CD4-positive, alpha-beta T cell (primary cell): Measurements from ENCODE around the gene GNG4. TPM values are rescaled to one million over a fixed set of nuclear protein-coding genes. Genes with fewer than 3 reads are reported as not detected.

Experiments
- ATAC-seq: fragments of 200-7000 bp; cut with Tn5 transposase; one replicate; pipeline ENCODE4 v1.10.0; 2022; ENCODE audit warnings: mild to moderate bottlenecking; ENCODE audit not compliant: poor library complexity
- CTCF ChIA-PET: fragments of 350-600 bp; sonication (Branson Sonifier 250); formaldehyde crosslinking; loops from one replicate; lab custom pipeline; 2021; ENCODE audit warnings: antibody characterized with exemption, inconsistent platforms; lab: Charles Lee
- POLR2A ChIA-PET: fragments of 350-600 bp; sonication (Branson Sonifier 250); formaldehyde crosslinking; loops from one replicate; lab custom pipeline; 2021; ENCODE audit warnings: antibody characterized with exemption, inconsistent platforms; lab: Charles Lee
- DNase-seq, 14 experiments: peaks; one replicate each; pipeline ENCODE4 v3.0.0-alpha.2; 2013 to 2020; ENCODE audit warnings: mixed read lengths in 2 of 14
- H3K27ac ChIP-seq, 2 donors: one replicate each; pipeline versions ENCODE4 v1.5.1 to v1.7.0; 2013; ENCODE audit warnings: low read length in 2 of 2, low read depth in 1 of 2, mild to moderate bottlenecking in 1 of 2
- H3K27me3 ChIP-seq, 2 experiments: 1 replicate in 1 of 2; 2 replicates in 1 of 2; pipeline versions ENCODE4 v1.6.1 to v1.7.0; 2013; ENCODE audit warnings: low read length in 2 of 2, control low read depth in 1 of 2, mild to moderate bottlenecking in 1 of 2, moderate library complexity in 1 of 2; ENCODE audit not compliant: insufficient read depth in 2 of 2, control insufficient read depth in 1 of 2
- H3K36me3 ChIP-seq: one replicate; pipeline ENCODE4 v1.6.1; 2013; ENCODE audit warnings: low read length, control low read depth; ENCODE audit not compliant: insufficient read depth
- H3K4me1 ChIP-seq: one replicate; pipeline ENCODE4 v1.6.1; 2013; ENCODE audit warnings: low read length, control low read depth; ENCODE audit not compliant: insufficient read depth
- H3K4me3 ChIP-seq: one replicate; pipeline ENCODE4 v1.5.1; 2013; ENCODE audit warnings: mild to moderate bottlenecking, low read length, moderate library complexity
- H3K9me3 ChIP-seq, 2 experiments: 1 replicate in 1 of 2; 2 replicates in 1 of 2; pipeline versions ENCODE4 v1.6.1 to v1.7.0; 2013; ENCODE audit warnings: low read length in 2 of 2, mild to moderate bottlenecking in 2 of 2, control low read depth in 1 of 2, moderate library complexity in 1 of 2; ENCODE audit not compliant: control insufficient read depth in 1 of 2, insufficient read depth in 1 of 2
- H3K27ac Mint-ChIP-seq: one replicate; pipeline ENCODE4 v1.8.0; 2020; ENCODE audit warnings: mixed read lengths
- H3K27me3 Mint-ChIP-seq: one replicate; pipeline ENCODE4 v1.8.0; 2021; ENCODE audit warnings: mixed read lengths
- H3K36me3 Mint-ChIP-seq: one replicate; pipeline ENCODE4 v1.8.0; 2021; ENCODE audit warnings: low read depth, mixed read lengths
- H3K4me1 Mint-ChIP-seq: one replicate; pipeline ENCODE4 v1.8.0; 2021; ENCODE audit warnings: low read depth, mixed read lengths
- H3K4me3 Mint-ChIP-seq: one replicate; pipeline ENCODE4 v1.8.0; 2020; ENCODE audit warnings: mild to moderate bottlenecking, mixed read lengths
- H3K9me3 Mint-ChIP-seq: one replicate; pipeline ENCODE4 v1.8.0; 2020; ENCODE audit warnings: mixed read lengths
- intact Hi-C, 2 experiments: fragments of 100-400 bp; cut with DNase I in 1 of 2; cut with micrococcal nuclease in 1 of 2; formaldehyde crosslinking; loops; one replicate each; pipeline versions ENCODE4 v1.15.1 to v1.9.0; 2023 to 2025; cut with DNase I, micrococcal nuclease
- total RNA-seq, 174 experiments: library from RNA in 2 of 174; stranded (reverse) in 2 of 174; gene quantifications; one replicate each; pipeline ENCODE4 v1.2.3 and lab custom pipeline; 2021 to 2026
- TF ChIP-seq, protein P1 (sequence below): fragments of 200-600 bp; IDR thresholded peaks from one replicate; pipeline ENCODE4 v1.8.0; 2022; ENCODE audit warnings: antibody characterized with exemption, mild to moderate bottlenecking

GNG4 gene
- total RNA-seq, 2 experiments from 2014 or later = not detected

DNA sequence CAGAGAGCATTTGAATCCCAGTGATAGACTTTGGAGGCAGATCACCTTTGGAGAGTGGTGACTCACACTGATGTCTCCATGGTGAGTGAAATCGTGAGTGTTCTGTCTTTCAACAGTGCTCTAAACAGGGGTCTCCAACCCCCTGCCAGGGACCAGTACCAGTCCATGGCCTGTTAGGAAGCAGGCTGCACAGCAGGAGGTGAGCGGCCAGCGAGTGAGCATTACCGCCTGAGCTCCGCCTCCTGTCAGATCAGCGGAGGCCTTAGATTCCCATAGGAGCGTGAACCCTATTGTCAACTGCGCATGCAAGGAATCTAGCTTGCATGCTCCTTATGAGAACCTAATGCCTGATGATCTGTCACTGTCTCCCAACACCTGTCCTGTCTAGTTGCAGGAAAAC, 83.5 kb downstream of the GNG4 start:
- CTCF ChIA-PET = no interaction called here
- Mint-ChIP-seq H3K36me3 (no peaks in the 10 kb centered on the region), H3K27ac (no peak overlapping the region), H3K9me3 (no peaks in the 10 kb centered on the region), H3K27me3 (no peaks in the 10 kb centered on the region), H3K4me3 (no peak overlapping the region), H3K4me1 (peaks cover 15% of the 10 kb centered on the region)
- H3K36me3 ChIP-seq = no peaks in the 10 kb centered on the region
- no peaks in the 10 kb centered on the region for H3K27me3 ChIP-seq
- POLR2A ChIA-PET = no interaction called here
- TF ChIP-seq, protein P1, sequence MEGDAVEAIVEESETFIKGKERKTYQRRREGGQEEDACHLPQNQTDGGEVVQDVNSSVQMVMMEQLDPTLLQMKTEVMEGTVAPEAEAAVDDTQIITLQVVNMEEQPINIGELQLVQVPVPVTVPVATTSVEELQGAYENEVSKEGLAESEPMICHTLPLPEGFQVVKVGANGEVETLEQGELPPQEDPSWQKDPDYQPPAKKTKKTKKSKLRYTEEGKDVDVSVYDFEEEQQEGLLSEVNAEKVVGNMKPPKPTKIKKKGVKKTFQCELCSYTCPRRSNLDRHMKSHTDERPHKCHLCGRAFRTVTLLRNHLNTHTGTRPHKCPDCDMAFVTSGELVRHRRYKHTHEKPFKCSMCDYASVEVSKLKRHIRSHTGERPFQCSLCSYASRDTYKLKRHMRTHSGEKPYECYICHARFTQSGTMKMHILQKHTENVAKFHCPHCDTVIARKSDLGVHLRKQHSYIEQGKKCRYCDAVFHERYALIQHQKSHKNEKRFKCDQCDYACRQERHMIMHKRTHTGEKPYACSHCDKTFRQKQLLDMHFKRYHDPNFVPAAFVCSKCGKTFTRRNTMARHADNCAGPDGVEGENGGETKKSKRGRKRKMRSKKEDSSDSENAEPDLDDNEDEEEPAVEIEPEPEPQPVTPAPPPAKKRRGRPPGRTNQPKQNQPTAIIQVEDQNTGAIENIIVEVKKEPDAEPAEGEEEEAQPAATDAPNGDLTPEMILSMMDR = no peak
- no peak overlapping the region for H3K4me3 ChIP-seq
- no peak overlapping the region for H3K27ac ChIP-seq
- intact Hi-C loops = no loop called here
- no peaks in the 10 kb centered on the region for H3K9me3 ChIP-seq
- H3K4me1 ChIP-seq = peaks cover 6% of the 10 kb centered on the region
- DNase-seq (no peak), ATAC-seq (no peak)

GRCh38 chr1:235563513-235564061, 86.0 kb downstream of the GNG4 start:
- TF ChIP-seq, protein P1 = no peak
- Histone ChIP-seq H3K27me3 (no peaks in the 10 kb centered on the region), H3K4me1 (peaks cover 6% of the 10 kb centered on the region), H3K36me3 (no peaks in the 10 kb centered on the region), H3K9me3 (no peaks in the 10 kb centered on the region), H3K27ac (no peak overlapping the region), H3K4me3 (no peak overlapping the region)
- ATAC-seq (no peak), DNase-seq (no peak)
- no peak overlapping the region for H3K27ac Mint-ChIP-seq
- no peak overlapping the region for H3K4me3 Mint-ChIP-seq
- no peaks in the 10 kb centered on the region for H3K36me3 Mint-ChIP-seq
- H3K9me3 Mint-ChIP-seq = no peaks in the 10 kb centered on the region
- H3K4me1 Mint-ChIP-seq = peaks cover 13% of the 10 kb centered on the region
- ChIA-PET POLR2A (no interaction called here), CTCF (no interaction called here)
- no peaks in the 10 kb centered on the region for H3K27me3 Mint-ChIP-seq
- intact Hi-C loops = no loop called here

DNA sequence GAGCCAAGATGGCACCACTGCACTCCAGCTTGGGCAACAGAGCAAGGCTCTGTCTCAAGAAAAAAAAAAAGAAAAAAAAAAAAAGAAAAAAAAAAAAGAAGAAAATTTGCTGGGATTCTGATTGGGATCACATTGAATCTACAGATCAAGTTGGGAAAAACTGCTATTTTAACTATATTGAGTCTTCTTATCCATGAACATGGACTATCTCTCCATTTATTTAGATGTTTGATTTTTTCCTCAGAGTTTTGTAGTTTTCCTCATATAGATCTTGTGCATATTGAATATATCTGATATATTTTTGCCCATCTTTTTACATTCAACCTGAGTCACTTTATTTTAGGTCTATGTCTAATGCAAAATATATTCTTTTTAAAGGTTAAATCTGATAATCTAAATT, 87.0 kb downstream of the GNG4 start:
- ChIA-PET CTCF (no interaction called here), POLR2A (no interaction called here)
- Histone ChIP-seq H3K27me3 (no peaks in the 10 kb centered on the region), H3K36me3 (no peaks in the 10 kb centered on the region), H3K9me3 (no peaks in the 10 kb centered on the region), H3K4me1 (no peaks in the 10 kb centered on the region), H3K27ac (no peak overlapping the region), H3K4me3 (no peak overlapping the region)
- H3K27ac Mint-ChIP-seq = no peak overlapping the region
- H3K27me3 Mint-ChIP-seq = no peaks in the 10 kb centered on the region
- no peak overlapping the region for H3K4me3 Mint-ChIP-seq
- no peaks in the 10 kb centered on the region for H3K9me3 Mint-ChIP-seq
- no peak for ATAC-seq
- no peaks in the 10 kb centered on the region for H3K36me3 Mint-ChIP-seq
- DNase-seq = no peak
- TF ChIP-seq, protein P1 = no peak
- intact Hi-C loops = no loop called here
- peaks cover 3% of the 10 kb centered on the region for H3K4me1 Mint-ChIP-seq
